ENCODE measurements around the gene ALK.

The ALK gene

GRCh38 chr2:29769847-29770246 is 151.5 kb downstream of the ALK start (continued):
- no peak for TF ChIP-seq PRDM4 (tag by site-specific recombination; IDR thresholded peaks at IDR 0.05)
- no peak for TF ChIP-seq ZNF324 (tag by site-specific recombination; IDR thresholded peaks at IDR 0.05)

- TF ChIP-seq ZNF19 (tag by site-specific recombination; IDR thresholded peaks at IDR 0.05; ENCODE audit: low read depth), result no peak
- TF ChIP-seq ZNF140 (tag by site-specific recombination; IDR thresholded peaks at IDR 0.05), result no peak
- TF ChIP-seq ZNF214 (tag by site-specific recombination; IDR thresholded peaks at IDR 0.05; ENCODE audit: borderline replicate concordance), result no peak
- no peak for TF ChIP-seq ZNF629 (tag by site-specific recombination; IDR thresholded peaks at IDR 0.05)
- no peak for TF ChIP-seq ZNF26 (tag by site-specific recombination; IDR thresholded peaks at IDR 0.05)
- TF ChIP-seq YY1 (tag by site-specific recombination; IDR thresholded peaks at IDR 0.05), result no peak
- TF ChIP-seq ZNF660 (tag by site-specific recombination; IDR thresholded peaks at IDR 0.05), result no peak
- TF ChIP-seq SCRT2 (tag by site-specific recombination; IDR thresholded peaks at IDR 0.05), result no peak
- TF ChIP-seq ZSCAN16 (tag by site-specific recombination; IDR thresholded peaks at IDR 0.05), result no peak
- no peak for TF ChIP-seq FEZF1 (tag by site-specific recombination; IDR thresholded peaks at IDR 0.05)
- TF ChIP-seq ZNF488 (tag by site-specific recombination; IDR thresholded peaks at IDR 0.05), result no peak
- no peak for TF ChIP-seq ZNF518A (tag by site-specific recombination; conservative IDR thresholded peaks at IDR 0.05; ENCODE audit: low read depth)
- TF ChIP-seq ZNF624 (tag by site-specific recombination; IDR thresholded peaks at IDR 0.05), result no peak
- no peak for TF ChIP-seq SCRT1 (tag by site-specific recombination; IDR thresholded peaks at IDR 0.05; ENCODE audit: borderline replicate concordance)
- no peak for TF ChIP-seq GLIS1 (tag by site-specific recombination; IDR thresholded peaks at IDR 0.05)
- no peak for TF ChIP-seq ZNF571 (tag by site-specific recombination; IDR thresholded peaks at IDR 0.05)
- TF ChIP-seq HOXA7 (CRISPR knock-in tag; IDR thresholded peaks at IDR 0.05; ENCODE audit: borderline replicate concordance), result no peak
- TF ChIP-seq ZNF24 (tag by site-specific recombination; IDR thresholded peaks at IDR 0.05), result no peak
- Histone ChIP-seq H3K36me3 (ENCODE audit: control insufficient read depth in 2 of 2, insufficient read depth in 1 of 2, low read length in 2 of 2) (no peaks in the 10 kb centered on the region), H3K4me3 (ENCODE audit: low read depth, low read length) (no peak overlapping the region), H3K9me3 (ENCODE audit: control insufficient read depth, insufficient read depth, low read depth, low read length) (no peaks in the 10 kb centered on the region), H3K4me1 (ENCODE audit: control insufficient read depth, insufficient read depth, low read length) (no peaks in the 10 kb centered on the region), H3K27ac (ENCODE audit: extremely low read depth, low read depth, low read length) (no peak overlapping the region)
- POLR2A ChIA-PET, result no interaction called here
- CTCF ChIA-PET, result interaction anchor here (0.5 kb wide), 1 partner anchor 175 kb away, joined by 4 read pairs; no protein-coding TSS in a partner anchor
Observed at GRCh38 chr2:29767606-29768335, 153.6 kb downstream of the ALK start.

All from HEK293 (cell line).